ENCODE data around the gene ZBTB7C.
A peak's percentile ranks its signal among the peaks of the same experiment; 100 is the strongest.

ZBTB7C gene

DNA sequence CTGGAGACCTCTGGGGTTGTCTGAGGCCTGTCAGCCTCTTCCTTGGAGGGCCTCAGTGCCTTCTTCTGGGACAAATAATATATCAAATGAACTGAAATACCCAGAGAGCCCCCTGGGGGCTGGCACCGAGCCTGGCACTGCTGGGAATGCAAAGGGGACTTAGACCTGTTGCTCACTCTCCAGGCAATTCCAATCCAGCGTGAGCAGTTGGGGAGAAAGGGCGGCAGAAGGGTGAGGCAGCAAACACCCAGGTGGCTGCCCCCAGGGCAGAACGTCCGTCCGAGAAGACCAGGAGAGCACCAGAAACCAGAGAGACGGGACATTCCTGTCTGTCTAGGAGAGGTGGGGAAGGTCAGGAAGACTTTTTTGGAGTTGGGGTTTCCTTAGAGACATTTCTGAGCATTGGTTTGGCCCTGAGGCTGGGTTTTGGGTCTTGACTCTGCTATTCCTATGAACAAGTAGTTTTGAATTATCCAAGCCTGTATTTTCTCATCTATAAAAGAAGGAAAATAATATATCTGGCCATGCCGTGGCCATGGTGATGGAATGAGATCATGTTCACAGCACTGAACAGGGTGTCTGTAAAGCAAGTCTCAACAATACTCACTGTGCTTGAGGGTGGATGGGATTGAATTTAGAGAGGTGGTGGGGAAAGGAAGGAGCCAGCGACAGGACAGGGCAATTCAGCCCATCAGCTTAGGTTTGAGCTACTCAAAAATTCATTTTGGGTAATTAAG lies 44.3 kb upstream of the ZBTB7C start:
- no peak for TF ChIP-seq FOXM1 (IDR thresholded peaks at IDR 0.05; ENCODE audit: borderline replicate concordance)
- CTCF ChIA-PET = no interaction called here
- no peak for DNase-seq (ENCODE audit: extremely low spot score)
- POLR2A ChIA-PET = no interaction called here

DNA sequence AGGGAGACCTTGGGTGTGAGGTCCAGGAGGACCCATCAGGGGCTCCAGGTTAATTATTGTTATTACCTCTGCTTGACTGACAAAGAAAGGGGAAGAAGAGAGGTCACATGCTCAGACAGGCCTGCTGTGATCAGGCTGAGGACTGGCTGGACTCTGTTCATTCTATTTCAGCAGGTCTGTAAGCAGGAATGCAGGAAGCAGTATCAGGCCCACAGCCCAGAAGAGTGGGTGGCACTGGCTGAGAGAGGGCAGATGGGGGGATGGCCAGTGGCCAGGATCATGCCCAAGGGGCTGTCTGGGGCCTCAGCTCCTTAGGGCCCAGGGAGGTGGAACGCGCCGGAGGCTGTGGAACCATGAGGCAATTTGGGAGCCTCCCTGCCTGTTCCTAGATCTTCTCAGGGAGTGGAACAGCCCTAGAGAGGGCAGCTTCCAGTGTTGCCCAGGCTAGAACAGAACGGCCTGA lies 43.7 kb upstream of the ZBTB7C start:
- no peak for TF ChIP-seq FOXK2 (IDR thresholded peaks at IDR 0.05)
- no peak for TF ChIP-seq FOXA1 (IDR thresholded peaks at IDR 0.05)
- no peak for TF ChIP-seq LEF1 (IDR thresholded peaks at IDR 0.05; ENCODE audit: borderline replicate concordance)
- TF ChIP-seq, protein P1, sequence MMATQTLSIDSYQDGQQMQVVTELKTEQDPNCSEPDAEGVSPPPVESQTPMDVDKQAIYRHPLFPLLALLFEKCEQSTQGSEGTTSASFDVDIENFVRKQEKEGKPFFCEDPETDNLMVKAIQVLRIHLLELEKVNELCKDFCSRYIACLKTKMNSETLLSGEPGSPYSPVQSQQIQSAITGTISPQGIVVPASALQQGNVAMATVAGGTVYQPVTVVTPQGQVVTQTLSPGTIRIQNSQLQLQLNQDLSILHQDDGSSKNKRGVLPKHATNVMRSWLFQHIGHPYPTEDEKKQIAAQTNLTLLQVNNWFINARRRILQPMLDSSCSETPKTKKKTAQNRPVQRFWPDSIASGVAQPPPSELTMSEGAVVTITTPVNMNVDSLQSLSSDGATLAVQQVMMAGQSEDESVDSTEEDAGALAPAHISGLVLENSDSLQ (IDR thresholded peaks at IDR 0.05) = no peak
- TF ChIP-seq FOXM1 (IDR thresholded peaks at IDR 0.05; ENCODE audit: borderline replicate concordance) = no peak
- no peak for TF ChIP-seq BHLHE40 (IDR thresholded peaks at IDR 0.05; ENCODE audit: borderline replicate concordance)
- TF ChIP-seq ZNF384 (IDR thresholded peaks at IDR 0.05) = no peak
- no peak for TF ChIP-seq TARDBP (IDR thresholded peaks at IDR 0.05)
- TF ChIP-seq ARNT (IDR thresholded peaks at IDR 0.05) = no peak
- no peak for TF ChIP-seq CTBP1 (IDR thresholded peaks at IDR 0.05; ENCODE audit: borderline replicate concordance)
- TF ChIP-seq SP1 (IDR thresholded peaks at IDR 0.05) = no peak
- no peak for TF ChIP-seq HDGF (IDR thresholded peaks at IDR 0.05; ENCODE audit: borderline replicate concordance)
- no peak for TF ChIP-seq ELF4 (IDR thresholded peaks at IDR 0.05)
- TF ChIP-seq SUZ12 (IDR thresholded peaks at IDR 0.05) = no peak
- no peak for TF ChIP-seq L3MBTL2 (conservative IDR thresholded peaks at IDR 0.05)
- TF ChIP-seq NFRKB (IDR thresholded peaks at IDR 0.05) = no peak
- CTCF ChIA-PET = no interaction called here
- POLR2A ChIA-PET = no interaction called here
- DNase-seq (ENCODE audit: extremely low spot score) = no peak

DNA sequence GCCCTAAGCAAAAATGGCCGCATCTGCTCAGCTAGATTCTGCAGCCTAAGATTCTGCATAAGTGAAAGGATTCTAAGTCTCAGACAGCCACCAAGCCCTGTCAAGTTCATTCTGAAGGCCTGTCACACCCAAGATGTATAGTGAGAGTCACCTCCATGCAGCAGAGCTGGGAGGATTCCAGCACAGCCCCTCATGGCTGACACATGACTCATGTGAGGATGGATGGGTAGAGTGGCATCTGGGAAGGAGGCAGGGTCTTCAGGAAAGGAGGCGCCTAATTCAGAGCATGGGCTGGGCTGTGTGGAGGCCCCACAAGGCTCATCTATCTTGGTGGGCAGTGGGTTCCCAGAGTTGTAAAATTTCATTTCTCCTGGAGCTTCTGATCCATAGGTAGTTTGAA lies 41.5 kb upstream of the ZBTB7C start:
- ChIA-PET CTCF (no interaction called here), POLR2A (no interaction called here)
- TF ChIP-seq L3MBTL2 (conservative IDR thresholded peaks at IDR 0.05) (no peak), NFRKB (IDR thresholded peaks at IDR 0.05) (no peak), SUZ12 (IDR thresholded peaks at IDR 0.05) (no peak)
- TF ChIP-seq, protein P1 (IDR thresholded peaks at IDR 0.05) = no peak
- DNase-seq (ENCODE audit: extremely low spot score) = no peak

DNA sequence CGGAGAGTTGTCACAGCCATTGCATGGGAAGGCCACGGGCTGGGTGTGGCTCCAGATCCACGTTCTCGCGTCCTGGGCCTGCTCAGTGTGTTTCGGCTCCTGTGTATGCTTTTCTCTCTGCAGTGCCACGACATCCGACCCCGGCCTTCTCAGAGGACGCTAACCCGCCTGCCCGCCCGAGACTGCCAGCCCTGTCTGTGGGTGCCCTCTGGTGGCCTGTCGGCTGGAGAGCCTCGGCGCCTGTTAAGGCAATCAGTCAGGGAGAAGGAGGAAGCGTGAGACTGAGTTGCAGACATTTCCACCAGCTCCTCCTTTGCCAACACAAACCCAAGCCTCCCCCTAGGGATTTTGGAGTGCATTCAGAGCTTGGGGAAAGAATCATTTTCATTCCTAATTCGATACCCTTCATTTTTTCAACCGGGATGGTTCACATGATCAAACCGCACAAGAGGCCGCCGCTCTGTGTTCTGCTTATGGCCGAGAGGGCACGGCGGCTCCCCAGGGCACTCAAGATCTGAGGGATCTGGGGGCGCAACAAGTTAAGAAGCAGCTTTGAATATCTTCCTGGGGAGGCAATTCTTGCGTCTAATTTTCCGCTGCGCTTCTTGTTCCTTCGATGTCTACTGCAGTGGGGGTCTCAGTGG lies 37.5 kb upstream of the ZBTB7C start:
- TF ChIP-seq LEF1 (IDR thresholded peaks at IDR 0.05; ENCODE audit: borderline replicate concordance) = no peak
- no peak for TF ChIP-seq HDGF (IDR thresholded peaks at IDR 0.05; ENCODE audit: borderline replicate concordance)
- no peak for TF ChIP-seq BHLHE40 (IDR thresholded peaks at IDR 0.05; ENCODE audit: borderline replicate concordance)
- no peak for TF ChIP-seq FOXK2 (IDR thresholded peaks at IDR 0.05)
- TF ChIP-seq CTBP1 (IDR thresholded peaks at IDR 0.05; ENCODE audit: borderline replicate concordance) = no peak
- TF ChIP-seq ARNT (IDR thresholded peaks at IDR 0.05) = no peak
- TF ChIP-seq ZNF384 (IDR thresholded peaks at IDR 0.05) = no peak
- TF ChIP-seq SP1 (IDR thresholded peaks at IDR 0.05) = no peak
- TF ChIP-seq ELF4 (IDR thresholded peaks at IDR 0.05) = no peak
- no peak for TF ChIP-seq SUZ12 (IDR thresholded peaks at IDR 0.05)
- no peak for TF ChIP-seq FOXM1 (IDR thresholded peaks at IDR 0.05; ENCODE audit: borderline replicate concordance)
- TF ChIP-seq L3MBTL2 (conservative IDR thresholded peaks at IDR 0.05) = no peak
- CTCF ChIA-PET = interaction anchor here (0.6 to 1.2 kb wide), 4 partner anchors 151 to 981 kb away, joined by 3 to 4 read pairs (median 3); no protein-coding TSS in a partner anchor

DNA sequence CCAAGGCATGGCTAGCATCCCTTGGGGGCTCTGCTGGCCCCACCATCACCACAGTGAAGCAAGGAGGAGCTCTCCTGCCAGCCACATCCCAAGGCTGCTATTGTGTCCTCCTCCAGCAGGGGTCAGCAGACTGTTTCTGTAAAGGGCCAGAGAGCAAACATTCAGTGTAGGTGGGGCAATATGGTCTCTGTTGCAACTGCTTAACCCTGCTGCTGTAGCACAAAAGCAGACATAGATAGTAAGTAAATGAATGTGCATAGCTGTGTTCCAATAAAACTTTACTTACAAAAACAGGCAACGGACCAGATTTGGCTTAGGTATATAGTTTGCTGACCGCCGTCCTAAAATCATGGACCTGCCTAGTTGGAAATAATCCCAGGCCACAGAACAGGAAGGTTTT lies 36.4 kb upstream of the ZBTB7C start:
- TF ChIP-seq FOXM1 (IDR thresholded peaks at IDR 0.05; ENCODE audit: borderline replicate concordance) = no peak
- TF ChIP-seq HDGF (IDR thresholded peaks at IDR 0.05; ENCODE audit: borderline replicate concordance) = no peak
- TF ChIP-seq ZNF384 (IDR thresholded peaks at IDR 0.05) = no peak
- no peak for TF ChIP-seq TARDBP (IDR thresholded peaks at IDR 0.05)
- TF ChIP-seq SUZ12 (IDR thresholded peaks at IDR 0.05) = no peak
- no peak for TF ChIP-seq BHLHE40 (IDR thresholded peaks at IDR 0.05; ENCODE audit: borderline replicate concordance)
- TF ChIP-seq NFRKB (IDR thresholded peaks at IDR 0.05) = no peak
- TF ChIP-seq CTBP1 (IDR thresholded peaks at IDR 0.05; ENCODE audit: borderline replicate concordance) = no peak
- DNase-seq (ENCODE audit: extremely low spot score) = peak; percentile 56
- CTCF ChIA-PET = interaction anchor here (0.5 to 1.6 kb wide), 25 partner anchors 9 to 691 kb away, joined by 3 to 12 read pairs (median 4); no protein-coding TSS in a partner anchor
- POLR2A ChIA-PET = no interaction called here

More for the DNA sequence above, 37.5 kb upstream of the ZBTB7C start:
- DNase-seq (ENCODE audit: extremely low spot score) = peak; percentile 74
- POLR2A ChIA-PET = no interaction called here

DNA sequence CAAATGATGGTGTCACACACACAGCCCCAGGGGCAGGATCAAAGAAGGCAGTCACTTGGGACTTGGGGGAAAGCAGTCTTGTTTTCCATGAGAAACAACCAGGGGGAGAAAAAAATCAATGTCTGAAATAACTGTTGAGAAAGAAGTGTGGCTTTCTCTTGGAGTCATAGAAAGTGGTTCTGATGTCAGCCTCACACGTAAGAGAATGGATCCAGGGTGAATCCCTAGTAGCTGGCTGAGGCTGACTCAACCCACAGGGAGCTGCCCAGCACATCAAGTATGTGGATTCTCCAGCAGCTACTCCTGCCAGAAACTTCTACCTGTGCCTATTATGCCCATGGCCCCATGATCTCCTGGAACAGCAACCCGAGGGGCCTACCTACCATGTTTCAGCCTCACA lies 33.6 kb upstream of the ZBTB7C start:
- TF ChIP-seq SP1 (IDR thresholded peaks at IDR 0.05) (no peak), FOXM1 (IDR thresholded peaks at IDR 0.05; ENCODE audit: borderline replicate concordance) (no peak), FOXA1 (IDR thresholded peaks at IDR 0.05) (no peak)
- ChIA-PET POLR2A (no interaction called here), CTCF (no interaction called here)
- DNase-seq (ENCODE audit: extremely low spot score) = no peak

DNA sequence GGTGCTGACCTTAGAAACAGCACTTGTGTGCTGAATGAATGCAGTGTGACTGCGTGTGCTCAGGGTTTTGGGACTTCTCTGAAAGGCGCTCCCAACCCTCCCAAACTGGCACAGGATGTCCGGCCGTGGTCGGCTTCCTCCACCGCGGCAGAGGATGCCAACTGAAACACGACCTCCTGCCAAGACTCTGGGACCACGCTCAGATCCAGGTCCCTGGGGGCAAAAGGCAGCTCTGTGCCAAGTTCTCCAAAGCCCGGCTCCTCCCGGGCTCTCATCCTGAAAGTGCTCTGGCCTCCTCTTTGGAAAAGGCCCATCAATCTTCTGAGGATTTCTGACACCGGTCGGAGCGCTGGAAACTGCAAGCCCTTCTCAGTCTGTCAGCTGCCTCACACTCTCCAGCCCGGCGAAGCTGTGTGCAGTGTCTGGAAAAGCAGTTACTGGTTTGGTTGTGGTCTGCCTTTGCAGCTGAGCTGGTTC lies 32.3 kb upstream of the ZBTB7C start:
- no peak for DNase-seq (ENCODE audit: extremely low spot score)
- CTCF ChIA-PET = interaction anchor here (1.3 kb wide), 1 partner anchor 211 kb away, joined by 3 read pairs; no protein-coding TSS in a partner anchor
- TF ChIP-seq SUZ12 (IDR thresholded peaks at IDR 0.05) (no peak), L3MBTL2 (conservative IDR thresholded peaks at IDR 0.05) (no peak), ELF4 (IDR thresholded peaks at IDR 0.05) (no peak), HDGF (IDR thresholded peaks at IDR 0.05; ENCODE audit: borderline replicate concordance) (no peak), NFRKB (IDR thresholded peaks at IDR 0.05) (no peak), TARDBP (IDR thresholded peaks at IDR 0.05) (no peak), ZNF384 (IDR thresholded peaks at IDR 0.05) (no peak), BHLHE40 (IDR thresholded peaks at IDR 0.05; ENCODE audit: borderline replicate concordance) (no peak), LEF1 (IDR thresholded peaks at IDR 0.05; ENCODE audit: borderline replicate concordance) (no peak), FOXM1 (IDR thresholded peaks at IDR 0.05; ENCODE audit: borderline replicate concordance) (no peak), SP1 (IDR thresholded peaks at IDR 0.05) (no peak), FOXK2 (IDR thresholded peaks at IDR 0.05) (no peak), CTBP1 (IDR thresholded peaks at IDR 0.05; ENCODE audit: borderline replicate concordance) (no peak), ARNT (IDR thresholded peaks at IDR 0.05) (no peak), FOXA1 (IDR thresholded peaks at IDR 0.05) (no peak)
- TF ChIP-seq, protein P1 (IDR thresholded peaks at IDR 0.05) = no peak
- POLR2A ChIA-PET = no interaction called here
